ENCODE results near the gene SLC9A6. TPM values are rescaled to one million over a fixed set of nuclear protein-coding genes. Genes with fewer than 3 reads are reported as not detected.
"Not testable (repeated sequence)": the region's sequence is repeated elsewhere in the genome, so short reads cannot be mapped to it uniquely, and the experiment has no call there.

The SLC9A6 gene
- total RNA-seq, 2 experiments from 2014 or later = 9.7 to 10.0 TPM

GRCh38 chrX:136048446-136048845 lies 63.2 kb downstream of the SLC9A6 start:
- no peaks in the 10 kb centered on the region for H3K9me3 Mint-ChIP-seq
- no peaks in the 10 kb centered on the region for H3K4me1 Mint-ChIP-seq (ENCODE audit: low read depth)
- CTCF ChIA-PET = no interaction called here
- H3K36me3 Mint-ChIP-seq (ENCODE audit: low read depth) = peaks cover 3% of the 10 kb centered on the region
- H3K27me3 Mint-ChIP-seq (ENCODE audit: low read depth) = no peaks in the 10 kb centered on the region
- DNase-seq = no peak
- no peak overlapping the region for H3K4me3 Mint-ChIP-seq
- intact Hi-C loops (cut with micrococcal nuclease) = no loop called here
- no peak overlapping the region for H3K27ac Mint-ChIP-seq

- Mint-ChIP-seq H3K27ac (no peak overlapping the region), H3K27me3 (ENCODE audit: low read depth) (no peaks in the 10 kb centered on the region), H3K36me3 (ENCODE audit: low read depth) (no peaks in the 10 kb centered on the region), H3K4me1 (ENCODE audit: low read depth) (no peaks in the 10 kb centered on the region), H3K4me3 (no peak overlapping the region), H3K9me3 (no peaks in the 10 kb centered on the region)
- intact Hi-C loops (cut with micrococcal nuclease) = no loop called here
- CTCF ChIA-PET = interaction anchor here (1.0 kb wide), 1 partner anchor 21 kb away, joined by 3 read pairs; no protein-coding TSS in a partner anchor
- DNase-seq = no peak
Measured at GRCh38 chrX:136049608-136050007, 64.4 kb downstream of the SLC9A6 start.

- H3K27me3 Mint-ChIP-seq (ENCODE audit: low read depth); H3K4me3 Mint-ChIP-seq; DNase-seq; H3K9me3 Mint-ChIP-seq; CTCF ChIA-PET; H3K36me3 Mint-ChIP-seq (ENCODE audit: low read depth); H3K27ac Mint-ChIP-seq; H3K4me1 Mint-ChIP-seq (ENCODE audit: low read depth); intact Hi-C loops (cut with micrococcal nuclease): not testable (repeated sequence)
Measured at GRCh38 chrX:136050875-136051274, 65.6 kb downstream of the SLC9A6 start.

GRCh38 chrX:136051611-136052010 lies 66.4 kb downstream of the SLC9A6 start:
- intact Hi-C loops (cut with micrococcal nuclease) = no loop called here
- Mint-ChIP-seq H3K4me1 (ENCODE audit: low read depth) (peaks cover 5% of the 10 kb centered on the region), H3K9me3 (no peaks in the 10 kb centered on the region), H3K4me3 (no peak overlapping the region), H3K27me3 (ENCODE audit: low read depth) (no peaks in the 10 kb centered on the region), H3K36me3 (ENCODE audit: low read depth) (no peaks in the 10 kb centered on the region), H3K27ac (no peak overlapping the region)
- CTCF ChIA-PET = no interaction called here
- DNase-seq = no peak

- intact Hi-C loops (cut with micrococcal nuclease) = no loop called here
- DNase-seq = no peak
- H3K4me1 Mint-ChIP-seq (ENCODE audit: low read depth) = peaks cover 13% of the 10 kb centered on the region
- H3K9me3 Mint-ChIP-seq = no peaks in the 10 kb centered on the region
- no peak overlapping the region for H3K4me3 Mint-ChIP-seq
- H3K36me3 Mint-ChIP-seq (ENCODE audit: low read depth) = no peaks in the 10 kb centered on the region
- CTCF ChIA-PET = interaction anchor here (1.2 to 1.9 kb wide), 3 partner anchors 12 to 93 kb away, joined by 3 to 8 read pairs (median 4); no protein-coding TSS in a partner anchor
- no peaks in the 10 kb centered on the region for H3K27me3 Mint-ChIP-seq (ENCODE audit: low read depth)
- no peak overlapping the region for H3K27ac Mint-ChIP-seq
Measured at GRCh38 chrX:136055651-136056221, 70.5 kb downstream of the SLC9A6 start.

- no peak for DNase-seq
- no peaks in the 10 kb centered on the region for H3K9me3 Mint-ChIP-seq
- H3K27me3 Mint-ChIP-seq (ENCODE audit: low read depth) = no peaks in the 10 kb centered on the region
- H3K4me1 Mint-ChIP-seq (ENCODE audit: low read depth) = peaks cover 13% of the 10 kb centered on the region
- H3K4me3 Mint-ChIP-seq = no peak overlapping the region
- H3K36me3 Mint-ChIP-seq (ENCODE audit: low read depth) = no peaks in the 10 kb centered on the region
- CTCF ChIA-PET = interaction anchor here (1.3 kb wide), 1 partner anchor 106 kb away, joined by 4 read pairs; no protein-coding TSS in a partner anchor
- intact Hi-C loops (cut with micrococcal nuclease) = no loop called here
- H3K27ac Mint-ChIP-seq = no peak overlapping the region
Measured at GRCh38 chrX:136057567-136057966, 72.3 kb downstream of the SLC9A6 start.

- CTCF ChIA-PET = no interaction called here
- H3K27ac Mint-ChIP-seq = no peak overlapping the region
Measured at GRCh38 chrX:136059350-136059749, 74.1 kb downstream of the SLC9A6 start.

GRCh38 chrX:136061286-136061685 lies 76.1 kb downstream of the SLC9A6 start:
- H3K27me3 Mint-ChIP-seq (ENCODE audit: low read depth) = no peaks in the 10 kb centered on the region
- H3K9me3 Mint-ChIP-seq = no peaks in the 10 kb centered on the region
- peaks cover 34% of the 10 kb centered on the region for H3K4me1 Mint-ChIP-seq (ENCODE audit: low read depth)
- H3K4me3 Mint-ChIP-seq = no peak overlapping the region
- no peak for DNase-seq
- CTCF ChIA-PET = no interaction called here
- H3K36me3 Mint-ChIP-seq (ENCODE audit: low read depth) = no peaks in the 10 kb centered on the region
- intact Hi-C loops (cut with micrococcal nuclease) = no loop called here
- H3K27ac Mint-ChIP-seq = no peak overlapping the region

More at GRCh38 chrX:136059350-136059749, 74.1 kb downstream of the SLC9A6 start:
- H3K4me1 Mint-ChIP-seq (ENCODE audit: low read depth) = peaks cover 24% of the 10 kb centered on the region
- no peak overlapping the region for H3K4me3 Mint-ChIP-seq
- H3K36me3 Mint-ChIP-seq (ENCODE audit: low read depth) = no peaks in the 10 kb centered on the region
- intact Hi-C loops (cut with micrococcal nuclease) = no loop called here
- DNase-seq = no peak
- H3K9me3 Mint-ChIP-seq = no peaks in the 10 kb centered on the region
- H3K27me3 Mint-ChIP-seq (ENCODE audit: low read depth) = no peaks in the 10 kb centered on the region

- Mint-ChIP-seq H3K27ac (no peak overlapping the region), H3K4me1 (ENCODE audit: low read depth) (peaks cover 30% of the 10 kb centered on the region), H3K27me3 (ENCODE audit: low read depth) (no peaks in the 10 kb centered on the region), H3K36me3 (ENCODE audit: low read depth) (no peaks in the 10 kb centered on the region), H3K9me3 (no peaks in the 10 kb centered on the region), H3K4me3 (no peak overlapping the region)
- intact Hi-C loops (cut with micrococcal nuclease) = no loop called here
- no peak for DNase-seq
- CTCF ChIA-PET = no interaction called here
Measured at GRCh38 chrX:136061696-136062095, 76.5 kb downstream of the SLC9A6 start.

- CTCF ChIA-PET = no interaction called here
- intact Hi-C loops (cut with micrococcal nuclease) = no loop called here
- DNase-seq = no peak
- Mint-ChIP-seq H3K4me1 (ENCODE audit: low read depth) (peaks cover 23% of the 10 kb centered on the region), H3K4me3 (no peak overlapping the region), H3K36me3 (ENCODE audit: low read depth) (no peaks in the 10 kb centered on the region), H3K27me3 (ENCODE audit: low read depth) (no peaks in the 10 kb centered on the region), H3K27ac (peak overlapping the region; percentile 30), H3K9me3 (no peaks in the 10 kb centered on the region)
Measured at GRCh38 chrX:136063340-136064079, 78.3 kb downstream of the SLC9A6 start.

- H3K27ac Mint-ChIP-seq = no peak overlapping the region
- no peaks in the 10 kb centered on the region for H3K27me3 Mint-ChIP-seq (ENCODE audit: low read depth)
- H3K36me3 Mint-ChIP-seq (ENCODE audit: low read depth) = no peaks in the 10 kb centered on the region
- H3K9me3 Mint-ChIP-seq = no peaks in the 10 kb centered on the region
- peak overlapping the region; percentile 0 for H3K4me3 Mint-ChIP-seq
- no peak for DNase-seq
- CTCF ChIA-PET = no interaction called here
- peaks cover 23% of the 10 kb centered on the region for H3K4me1 Mint-ChIP-seq (ENCODE audit: low read depth)
- intact Hi-C loops (cut with micrococcal nuclease) = no loop called here
Measured at GRCh38 chrX:136064661-136065043, 79.4 kb downstream of the SLC9A6 start.

- DNase-seq = peak; percentile 56
- Mint-ChIP-seq H3K4me1 (ENCODE audit: low read depth) (peaks cover 26% of the 10 kb centered on the region), H3K36me3 (ENCODE audit: low read depth) (no peaks in the 10 kb centered on the region), H3K9me3 (no peaks in the 10 kb centered on the region), H3K27ac (no peak overlapping the region), H3K4me3 (peak overlapping the region; percentile 0), H3K27me3 (ENCODE audit: low read depth) (no peaks in the 10 kb centered on the region)
- intact Hi-C loops (cut with micrococcal nuclease) = no loop called here
- CTCF ChIA-PET = no interaction called here
Measured at GRCh38 chrX:136065044-136065671, 79.9 kb downstream of the SLC9A6 start.

- no peak for DNase-seq
- Mint-ChIP-seq H3K27me3 (ENCODE audit: low read depth) (no peaks in the 10 kb centered on the region), H3K4me3 (no peak overlapping the region), H3K4me1 (ENCODE audit: low read depth) (peaks cover 34% of the 10 kb centered on the region), H3K9me3 (no peaks in the 10 kb centered on the region), H3K27ac (no peak overlapping the region), H3K36me3 (ENCODE audit: low read depth) (no peaks in the 10 kb centered on the region)
- intact Hi-C loops (cut with micrococcal nuclease) = no loop called here
- CTCF ChIA-PET = interaction anchor here (1.5 kb wide), 1 partner anchor 11 kb away, joined by 3 read pairs; no protein-coding TSS in a partner anchor
Measured at GRCh38 chrX:136067097-136067496, 81.9 kb downstream of the SLC9A6 start.
